ENCODE measurements around the gene CHST14.

The CHST14 gene

GRCh38 chr15:40512440-40512839 is 41.7 kb downstream of the CHST14 start:
- Histone ChIP-seq H3F3A (ENCODE audit: control insufficient read depth, insufficient read depth) (no peaks in the 10 kb centered on the region), H3K4me1 (ENCODE audit: control insufficient read depth, low read length) (peaks cover 13% of the 10 kb centered on the region), H3K79me2 (ENCODE audit: control insufficient read depth, low read length) (no peaks in the 10 kb centered on the region), H3K9me3 (ENCODE audit: control insufficient read depth, insufficient read depth, low read length) (no peaks in the 10 kb centered on the region), H3K27me3 (ENCODE audit: control insufficient read depth, low read length) (peaks cover 51% of the 10 kb centered on the region), H4K20me1 (ENCODE audit: control insufficient read depth, insufficient read depth, low read depth, low read length) (no peaks in the 10 kb centered on the region), H3K4me3 (ENCODE audit: low read length) (no peak overlapping the region), H3K4me2 (ENCODE audit: low read length) (no peak overlapping the region), H3K27ac (ENCODE audit: low read depth, low read length) (no peak overlapping the region), H3K36me3 (ENCODE audit: control insufficient read depth, low read length) (no peaks in the 10 kb centered on the region), H3K9me2 (replicated peaks; ENCODE audit: control insufficient read depth, low read length) (no peaks in the 10 kb centered on the region)
- TF ChIP-seq EZH2phosphoT487 (IDR thresholded peaks at IDR 0.05; ENCODE audit: borderline replicate concordance, low read length): no peak
- TF ChIP-seq CTCF (IDR thresholded peaks at IDR 0.05; ENCODE audit: low read depth, low read length, poor library complexity, severe bottlenecking): no peak

GRCh38 chr15:40513609-40514008 is 42.8 kb downstream of the CHST14 start:
- no peak for TF ChIP-seq CTCF (IDR thresholded peaks at IDR 0.05; ENCODE audit: low read depth, low read length, poor library complexity, severe bottlenecking)
- no peak for TF ChIP-seq EZH2phosphoT487 (IDR thresholded peaks at IDR 0.05; ENCODE audit: borderline replicate concordance, low read length)
- Histone ChIP-seq H3K27ac (ENCODE audit: low read depth, low read length) (no peak overlapping the region), H3K4me2 (ENCODE audit: low read length) (no peak overlapping the region), H3K4me3 (ENCODE audit: low read length) (no peak overlapping the region), H3K79me2 (ENCODE audit: control insufficient read depth, low read length) (no peaks in the 10 kb centered on the region), H3F3A (ENCODE audit: control insufficient read depth, insufficient read depth) (no peaks in the 10 kb centered on the region), H3K9me2 (replicated peaks; ENCODE audit: control insufficient read depth, low read length) (no peaks in the 10 kb centered on the region), H3K36me3 (ENCODE audit: control insufficient read depth, low read length) (no peaks in the 10 kb centered on the region), H3K9me3 (ENCODE audit: control insufficient read depth, insufficient read depth, low read length) (no peaks in the 10 kb centered on the region), H3K27me3 (ENCODE audit: control insufficient read depth, low read length) (peaks cover 40% of the 10 kb centered on the region), H3K4me1 (ENCODE audit: control insufficient read depth, low read length) (peaks cover 13% of the 10 kb centered on the region), H4K20me1 (ENCODE audit: control insufficient read depth, insufficient read depth, low read depth, low read length) (no peaks in the 10 kb centered on the region)

- no peak for TF ChIP-seq EZH2phosphoT487 (IDR thresholded peaks at IDR 0.05; ENCODE audit: borderline replicate concordance, low read length)
- TF ChIP-seq CTCF (IDR thresholded peaks at IDR 0.05; ENCODE audit: low read depth, low read length, poor library complexity, severe bottlenecking): no peak
- no peaks in the 10 kb centered on the region for H4K20me1 ChIP-seq (ENCODE audit: control insufficient read depth, insufficient read depth, low read depth, low read length)
- no peaks in the 10 kb centered on the region for H3K36me3 ChIP-seq (ENCODE audit: control insufficient read depth, low read length)
- H3K9me2 ChIP-seq (replicated peaks; ENCODE audit: control insufficient read depth, low read length): no peaks in the 10 kb centered on the region
- no peak overlapping the region for H3K27ac ChIP-seq (ENCODE audit: low read depth, low read length)
- no peak overlapping the region for H3K4me2 ChIP-seq (ENCODE audit: low read length)
- H3K9me3 ChIP-seq (ENCODE audit: control insufficient read depth, insufficient read depth, low read length): no peaks in the 10 kb centered on the region
- peaks cover 30% of the 10 kb centered on the region for H3K27me3 ChIP-seq (ENCODE audit: control insufficient read depth, low read length)
- no peaks in the 10 kb centered on the region for H3K79me2 ChIP-seq (ENCODE audit: control insufficient read depth, low read length)
- H3K4me3 ChIP-seq (ENCODE audit: low read length): no peak overlapping the region
- H3F3A ChIP-seq (ENCODE audit: control insufficient read depth, insufficient read depth): no peaks in the 10 kb centered on the region
- H3K4me1 ChIP-seq (ENCODE audit: control insufficient read depth, low read length): peaks cover 16% of the 10 kb centered on the region
These were observed 45.5 kb downstream of the CHST14 start for GRCh38 chr15:40516322-40516721.

Data from DOHH2 (cell line).